Esophagus squamous epithelium (tissue), 4 donors: Measurements from ENCODE around the gene SNX32.

Experiments used
- CTCF ChIP-seq, 6 experiments: fragments of 450-650 bp in 4 of 6; fragments of 200-600 bp in 2 of 6; sonication (generic) in 2 of 6; IDR thresholded peaks; one replicate each; pipeline ENCODE4 v1.5.1; 2016 to 2019; ENCODE audit warnings: antibody characterized with exemption in 6 of 6, mild to moderate bottlenecking in 4 of 6, moderate library complexity in 4 of 6
- POLR2A ChIP-seq, 4 donors: fragments of 450-650 bp; IDR thresholded peaks; one replicate each; pipeline ENCODE4 v1.6.1; 2017; ENCODE audit warnings: antibody characterized with exemption in 4 of 4, mild to moderate bottlenecking in 4 of 4, moderate library complexity in 3 of 4

DNA sequence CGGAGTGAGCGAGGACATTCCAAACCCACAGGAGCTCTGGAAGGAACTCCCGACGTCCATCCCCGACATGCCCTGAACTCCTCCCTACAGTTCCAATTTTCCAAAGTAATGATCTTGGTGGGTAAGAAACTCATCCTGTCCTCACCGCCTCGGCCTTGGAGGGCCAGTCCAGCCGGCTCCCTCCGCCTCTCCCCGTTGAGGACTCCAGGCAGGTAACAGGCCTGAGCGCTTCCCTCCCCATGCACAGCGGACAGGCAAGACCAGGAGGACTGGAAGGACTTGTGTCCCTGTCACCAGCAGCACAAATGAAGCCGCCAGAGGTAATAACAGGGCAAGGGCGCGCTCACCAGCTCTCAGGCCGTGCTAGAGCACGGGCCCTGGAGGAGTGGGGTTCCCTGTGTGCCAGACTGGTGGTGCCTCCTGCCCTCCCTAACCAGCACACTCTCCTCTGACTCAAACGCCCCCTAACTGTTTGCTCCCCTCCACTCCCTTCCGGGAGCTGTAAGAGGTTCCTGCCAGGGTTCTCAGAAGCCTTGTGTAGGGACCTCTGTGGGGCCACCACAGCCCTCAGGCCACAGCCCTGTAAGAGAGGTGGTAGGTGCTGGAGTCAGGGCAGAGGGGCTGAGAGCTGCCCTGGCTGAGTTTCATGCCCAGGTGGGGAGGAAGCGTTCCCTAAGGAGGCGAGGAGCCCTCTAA, 29.8 kb upstream of the SNX32 start:
- TF ChIP-seq CTCF (IDR thresholded peaks at IDR 0.05) = no peak
- TF ChIP-seq POLR2A (IDR thresholded peaks at IDR 0.05) = no peak
